Measurements from ENCODE around the gene CCDC197.

GRCh38 chr14:93955850-93956481, 41.1 kb upstream of the CCDC197 start:
- TF ChIP-seq, protein P1, sequence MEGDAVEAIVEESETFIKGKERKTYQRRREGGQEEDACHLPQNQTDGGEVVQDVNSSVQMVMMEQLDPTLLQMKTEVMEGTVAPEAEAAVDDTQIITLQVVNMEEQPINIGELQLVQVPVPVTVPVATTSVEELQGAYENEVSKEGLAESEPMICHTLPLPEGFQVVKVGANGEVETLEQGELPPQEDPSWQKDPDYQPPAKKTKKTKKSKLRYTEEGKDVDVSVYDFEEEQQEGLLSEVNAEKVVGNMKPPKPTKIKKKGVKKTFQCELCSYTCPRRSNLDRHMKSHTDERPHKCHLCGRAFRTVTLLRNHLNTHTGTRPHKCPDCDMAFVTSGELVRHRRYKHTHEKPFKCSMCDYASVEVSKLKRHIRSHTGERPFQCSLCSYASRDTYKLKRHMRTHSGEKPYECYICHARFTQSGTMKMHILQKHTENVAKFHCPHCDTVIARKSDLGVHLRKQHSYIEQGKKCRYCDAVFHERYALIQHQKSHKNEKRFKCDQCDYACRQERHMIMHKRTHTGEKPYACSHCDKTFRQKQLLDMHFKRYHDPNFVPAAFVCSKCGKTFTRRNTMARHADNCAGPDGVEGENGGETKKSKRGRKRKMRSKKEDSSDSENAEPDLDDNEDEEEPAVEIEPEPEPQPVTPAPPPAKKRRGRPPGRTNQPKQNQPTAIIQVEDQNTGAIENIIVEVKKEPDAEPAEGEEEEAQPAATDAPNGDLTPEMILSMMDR (IDR thresholded peaks at IDR 0.05) = no peak
- TF ChIP-seq POLR2A (IDR thresholded peaks at IDR 0.05) = no peak

Data from body of pancreas (tissue), 4 donors.